DOHH2 (cell line): ENCODE results near the gene CSMD2.

ENCODE experiments used
- H3F3A ChIP-seq: fragments of 200-600 bp; sonication (generic), shearing (Covaris generic); 2 replicates; pipeline ENCODE4 v1.6.0; 2016; ENCODE audit warnings: antibody characterized with exemption, mild to moderate bottlenecking; ENCODE audit not compliant: control insufficient read depth, insufficient read depth
- H3K27ac ChIP-seq: fragments of 200-600 bp; sonication (generic); 2 replicates; pipeline ENCODE4 v1.5.1; 2014; ENCODE audit warnings: low read depth, mild to moderate bottlenecking, low read length, moderate library complexity
- H3K27me3 ChIP-seq: fragments of 200-600 bp; sonication (generic); 2 replicates; pipeline ENCODE4 v1.6.1; 2014; ENCODE audit warnings: mild to moderate bottlenecking, low read length, mixed read lengths; ENCODE audit not compliant: control insufficient read depth
- H3K36me3 ChIP-seq: fragments of 200-600 bp; sonication (generic); 2 replicates; pipeline ENCODE4 v1.6.1; 2014; ENCODE audit warnings: mild to moderate bottlenecking, low read length, moderate library complexity, mixed read lengths; ENCODE audit not compliant: control insufficient read depth
- H3K4me1 ChIP-seq: fragments of 200-600 bp; sonication (generic); 2 replicates; pipeline ENCODE4 v1.6.1; 2014; ENCODE audit warnings: mild to moderate bottlenecking, low read length, mixed read lengths; ENCODE audit not compliant: control insufficient read depth
- H3K4me2 ChIP-seq: fragments of 200-600 bp; sonication (generic); 2 replicates; pipeline ENCODE4 v1.6.0; 2014; ENCODE audit warnings: mild to moderate bottlenecking, low read length, moderate library complexity
- H3K4me3 ChIP-seq: fragments of 200-600 bp; sonication (generic); 2 replicates; pipeline ENCODE4 v1.5.1; 2014; ENCODE audit warnings: mild to moderate bottlenecking, low read length, mixed read lengths
- H3K79me2 ChIP-seq: fragments of 200-600 bp; sonication (generic); 2 replicates; pipeline ENCODE4 v1.6.1; 2014; ENCODE audit warnings: mild to moderate bottlenecking, low read length, mixed read lengths; ENCODE audit not compliant: control insufficient read depth
- H3K9me2 ChIP-seq: fragments of 200-600 bp; sonication (generic); replicated peaks from 2 replicates; pipeline ENCODE4 v1.6.1; 2014; ENCODE audit warnings: mild to moderate bottlenecking, low read length, mixed read lengths; ENCODE audit not compliant: control insufficient read depth
- H3K9me3 ChIP-seq: fragments of 200-600 bp; sonication (generic); 2 replicates; pipeline ENCODE4 v1.6.1; 2014; ENCODE audit warnings: antibody characterized with exemption, low read length, mixed read lengths; ENCODE audit not compliant: control insufficient read depth, insufficient read depth
- H4K20me1 ChIP-seq: fragments of 200-600 bp; sonication (generic); 2 replicates; pipeline ENCODE4 v1.6.0; 2014; ENCODE audit warnings: low read depth, mild to moderate bottlenecking, antibody characterized with exemption, low read length, moderate library complexity; ENCODE audit not compliant: control insufficient read depth, insufficient read depth
- EZH2phosphoT487 ChIP-seq: fragments of 200-600 bp; sonication (generic); IDR thresholded peaks from 2 replicates; pipeline ENCODE4 v1.6.1; 2017; ENCODE audit warnings: borderline replicate concordance, mild to moderate bottlenecking, antibody characterized with exemption, low read length, moderate library complexity, mixed read lengths
- TF ChIP-seq, protein P1 (sequence below): fragments of 200-600 bp; sonication (generic); IDR thresholded peaks from one replicate; pipeline ENCODE4 v1.5.1; 2014; ENCODE audit warnings: antibody characterized with exemption, mild to moderate bottlenecking, low read depth, low read length; ENCODE audit not compliant: poor library complexity, severe bottlenecking

CSMD2 gene

DNA sequence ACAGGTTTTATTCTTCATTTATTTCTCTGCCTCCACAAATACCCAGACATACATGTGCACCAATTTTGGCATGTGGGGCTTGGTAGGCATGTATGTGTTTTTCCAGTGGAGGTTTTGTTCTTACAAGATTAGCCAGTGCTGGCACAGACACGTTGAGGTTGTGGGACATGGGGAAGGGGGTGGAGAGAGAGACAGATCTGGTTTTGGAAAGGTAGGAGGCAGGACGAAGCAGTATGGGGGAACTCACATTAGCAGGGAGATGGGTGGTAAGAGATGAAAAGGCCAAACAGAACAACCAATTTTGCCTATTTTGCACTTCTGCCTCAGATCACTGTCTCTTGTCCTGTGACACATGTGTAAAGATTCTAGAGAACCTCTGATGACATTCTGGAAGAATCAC lies 467.2 kb downstream of the CSMD2 start:
- H3K9me3 ChIP-seq = no peaks in the 10 kb centered on the region
- no peaks in the 10 kb centered on the region for H3K4me1 ChIP-seq
- no peaks in the 10 kb centered on the region for H3K79me2 ChIP-seq
- no peaks in the 10 kb centered on the region for H3K36me3 ChIP-seq
- no peaks in the 10 kb centered on the region for H3K9me2 ChIP-seq
- no peaks in the 10 kb centered on the region for H3F3A ChIP-seq
- no peak overlapping the region for H3K4me2 ChIP-seq
- no peak overlapping the region for H3K27ac ChIP-seq
- no peak overlapping the region for H3K4me3 ChIP-seq
- TF ChIP-seq, protein P1, sequence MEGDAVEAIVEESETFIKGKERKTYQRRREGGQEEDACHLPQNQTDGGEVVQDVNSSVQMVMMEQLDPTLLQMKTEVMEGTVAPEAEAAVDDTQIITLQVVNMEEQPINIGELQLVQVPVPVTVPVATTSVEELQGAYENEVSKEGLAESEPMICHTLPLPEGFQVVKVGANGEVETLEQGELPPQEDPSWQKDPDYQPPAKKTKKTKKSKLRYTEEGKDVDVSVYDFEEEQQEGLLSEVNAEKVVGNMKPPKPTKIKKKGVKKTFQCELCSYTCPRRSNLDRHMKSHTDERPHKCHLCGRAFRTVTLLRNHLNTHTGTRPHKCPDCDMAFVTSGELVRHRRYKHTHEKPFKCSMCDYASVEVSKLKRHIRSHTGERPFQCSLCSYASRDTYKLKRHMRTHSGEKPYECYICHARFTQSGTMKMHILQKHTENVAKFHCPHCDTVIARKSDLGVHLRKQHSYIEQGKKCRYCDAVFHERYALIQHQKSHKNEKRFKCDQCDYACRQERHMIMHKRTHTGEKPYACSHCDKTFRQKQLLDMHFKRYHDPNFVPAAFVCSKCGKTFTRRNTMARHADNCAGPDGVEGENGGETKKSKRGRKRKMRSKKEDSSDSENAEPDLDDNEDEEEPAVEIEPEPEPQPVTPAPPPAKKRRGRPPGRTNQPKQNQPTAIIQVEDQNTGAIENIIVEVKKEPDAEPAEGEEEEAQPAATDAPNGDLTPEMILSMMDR = no peak
- no peak for TF ChIP-seq EZH2phosphoT487
- H4K20me1 ChIP-seq = no peaks in the 10 kb centered on the region
- H3K27me3 ChIP-seq = peaks cover 13% of the 10 kb centered on the region

DNA sequence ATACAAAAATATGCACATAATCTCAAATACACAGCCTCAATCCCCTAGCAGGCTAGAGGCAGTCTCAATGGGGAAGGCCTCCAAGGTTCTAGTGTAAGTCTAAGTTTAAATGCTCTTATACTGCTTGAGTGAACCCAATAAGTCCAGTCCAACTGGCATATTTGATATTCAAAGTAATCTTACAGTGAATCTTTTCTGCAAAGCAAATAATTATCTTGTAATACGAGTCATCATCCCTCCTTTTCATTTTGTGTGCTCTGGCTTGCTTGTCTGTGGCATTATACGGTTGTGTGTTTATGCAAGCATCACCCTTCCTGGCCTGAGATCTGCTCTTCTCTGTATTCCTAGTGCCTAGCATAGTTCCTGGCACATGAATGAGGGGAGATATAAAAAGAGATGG lies 468.1 kb downstream of the CSMD2 start:
- Histone ChIP-seq H3K9me2 (no peaks in the 10 kb centered on the region), H3K27ac (no peak overlapping the region), H4K20me1 (no peaks in the 10 kb centered on the region), H3K4me3 (no peak overlapping the region), H3K79me2 (no peaks in the 10 kb centered on the region), H3F3A (no peaks in the 10 kb centered on the region), H3K9me3 (no peaks in the 10 kb centered on the region), H3K4me2 (no peak overlapping the region), H3K4me1 (no peaks in the 10 kb centered on the region), H3K27me3 (peaks cover 13% of the 10 kb centered on the region), H3K36me3 (no peaks in the 10 kb centered on the region)
- TF ChIP-seq, protein P1 = no peak
- TF ChIP-seq EZH2phosphoT487 = no peak

DNA sequence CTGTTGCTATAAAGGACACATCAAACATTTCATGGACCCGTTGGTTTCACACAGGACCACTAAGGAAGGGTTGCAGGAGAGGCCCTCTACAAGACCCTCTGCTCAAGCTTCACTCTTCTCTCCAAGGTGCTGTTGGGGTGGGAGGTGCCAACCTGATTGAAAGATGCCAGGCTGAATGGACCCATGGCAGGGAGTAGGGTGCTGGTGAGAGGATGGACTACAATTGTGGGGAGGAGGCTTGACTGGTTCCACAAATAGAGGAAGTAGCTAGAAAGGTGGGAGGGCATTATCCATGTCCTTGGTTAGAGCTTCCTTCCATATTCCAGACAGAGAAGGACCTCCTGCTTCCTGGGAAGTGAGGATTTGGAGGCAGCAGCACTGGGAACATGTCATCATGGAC lies 468.7 kb downstream of the CSMD2 start:
- Histone ChIP-seq H3K27ac (no peak overlapping the region), H3K9me2 (no peaks in the 10 kb centered on the region), H3K4me2 (no peak overlapping the region), H3K9me3 (no peaks in the 10 kb centered on the region), H4K20me1 (no peaks in the 10 kb centered on the region), H3K4me3 (no peak overlapping the region), H3K4me1 (no peaks in the 10 kb centered on the region), H3K79me2 (no peaks in the 10 kb centered on the region), H3K36me3 (no peaks in the 10 kb centered on the region), H3F3A (no peaks in the 10 kb centered on the region), H3K27me3 (peaks cover 13% of the 10 kb centered on the region)
- TF ChIP-seq EZH2phosphoT487 = no peak
- TF ChIP-seq, protein P1 = no peak
